Stimulated activated CD4-positive, alpha-beta T cell treated with anti-CD3 and anti-CD28 coated beads, Interleukin-1b, Interleukin-23, amount 100 ng/mL, for 48 hours (primary cell): ENCODE results near the gene EIF1.
"Not testable (repeated sequence)": the region's sequence is repeated elsewhere in the genome, so short reads cannot be mapped to it uniquely, and the experiment has no call there.

Experiments used
- DNase-seq: peaks from one replicate; pipeline ENCODE4 v3.0.0-alpha.2; 2020

Gene EIF1

GRCh38 chr17:41679740-41680425, 8.8 kb upstream of the EIF1 start:
- DNase-seq, result no peak

GRCh38 chr17:41680426-41681040, 8.2 kb upstream of the EIF1 start:
- DNase-seq, result no peak

GRCh38 chr17:41681776-41682175, 6.9 kb upstream of the EIF1 start:
- no peak for DNase-seq

- DNase-seq, result no peak
These were observed 6.1 kb upstream of the EIF1 start for GRCh38 chr17:41682631-41683030.

GRCh38 chr17:41683441-41684007, 5.2 kb upstream of the EIF1 start:
- no peak for DNase-seq

- no peak for DNase-seq
These were observed 4.7 kb upstream of the EIF1 start for GRCh38 chr17:41684035-41684434.

GRCh38 chr17:41685753-41686152, 2.9 kb upstream of the EIF1 start:
- DNase-seq, result not testable (repeated sequence)

- DNase-seq, result no peak
These were observed 2.4 kb upstream of the EIF1 start for GRCh38 chr17:41686281-41686680.

- DNase-seq, result peak; percentile 58
These were observed 651 bp upstream of the EIF1 start for GRCh38 chr17:41687828-41688640.

- peak; percentile 47 for DNase-seq
These were observed 1.0 kb downstream of the EIF1 start for GRCh38 chr17:41689497-41690299.

GRCh38 chr17:41690497-41690896, 1.8 kb downstream of the EIF1 start:
- DNase-seq, result no peak

GRCh38 chr17:41691031-41691777, 2.5 kb downstream of the EIF1 start:
- no peak for DNase-seq

- DNase-seq, result no peak
These were observed 4.2 kb downstream of the EIF1 start for GRCh38 chr17:41692722-41693521.

GRCh38 chr17:41695134-41695661, 6.5 kb downstream of the EIF1 start:
- DNase-seq, result no peak

GRCh38 chr17:41695954-41696757, 7.5 kb downstream of the EIF1 start:
- peak; percentile 74 for DNase-seq

- DNase-seq, result no peak
These were observed 8.7 kb downstream of the EIF1 start for GRCh38 chr17:41697122-41697962.

GRCh38 chr17:41700843-41701242, 12.2 kb downstream of the EIF1 start:
- DNase-seq, result not testable (repeated sequence)

- DNase-seq, result no peak
These were observed 14.0 kb downstream of the EIF1 start for GRCh38 chr17:41702712-41703111.
